ENCODE data around the gene CLIC1.
"Not testable (repeated sequence)": the region's sequence is repeated elsewhere in the genome, so short reads cannot be mapped to it uniquely, and the experiment has no call there.

The CLIC1 gene

DNA sequence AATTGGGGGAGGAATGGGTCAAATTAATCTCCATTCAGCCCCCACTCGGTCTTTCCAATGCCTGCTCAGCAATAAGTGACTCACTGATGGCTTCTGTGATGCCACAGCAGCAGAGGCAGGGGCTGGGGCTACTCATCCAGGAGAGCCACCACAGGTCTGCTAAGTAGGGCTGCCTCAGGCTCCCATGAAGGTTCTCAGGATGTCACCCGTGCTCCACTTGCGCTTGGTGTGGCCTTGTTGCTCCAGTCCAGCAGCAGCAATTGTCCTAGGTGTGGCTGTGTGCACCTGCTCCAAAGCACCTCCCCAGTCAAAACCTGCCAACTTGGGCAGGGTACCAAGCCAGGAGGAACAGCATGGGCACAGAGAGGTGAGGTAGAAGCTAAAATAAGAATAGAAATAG is 14.2 kb downstream of the CLIC1 start:
- DNase-seq (ENCODE audit: low spot score): no peak

GRCh38 chr6:31721351-31722020 is 14.8 kb downstream of the CLIC1 start, which contains the start of gene LY6G6C:
Gene LY6G6C (minus strand): TSS chr6:31721746. CDS start chr6:31721679, 67 bp downstream.
- DNase-seq (ENCODE audit: low spot score): no peak

GRCh38 chr6:31720196-31720770 is 16.0 kb downstream of the CLIC1 start:
- no peak for DNase-seq (ENCODE audit: low spot score)

DNA sequence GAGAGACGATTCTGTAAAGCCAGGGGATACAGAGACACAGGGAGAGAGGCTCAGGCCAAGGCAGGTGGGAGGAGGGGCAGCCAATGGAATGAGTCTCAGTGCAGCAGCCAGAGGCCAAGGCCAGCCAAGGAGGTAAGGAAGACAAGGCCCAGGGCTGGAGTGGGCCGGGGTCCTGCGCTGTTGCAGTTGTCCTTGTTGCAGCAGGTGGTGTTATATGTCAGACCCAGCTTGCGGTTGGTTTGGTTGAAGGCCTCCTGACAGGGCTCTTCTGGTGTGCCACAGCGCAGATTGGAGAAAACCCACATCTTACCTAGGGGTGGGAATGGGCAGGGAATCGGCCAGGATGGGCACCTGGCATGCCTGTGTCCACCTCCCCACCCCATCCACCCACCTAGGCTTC is 17.3 kb downstream of the CLIC1 start:
- no peak for DNase-seq (ENCODE audit: low spot score)

DNA sequence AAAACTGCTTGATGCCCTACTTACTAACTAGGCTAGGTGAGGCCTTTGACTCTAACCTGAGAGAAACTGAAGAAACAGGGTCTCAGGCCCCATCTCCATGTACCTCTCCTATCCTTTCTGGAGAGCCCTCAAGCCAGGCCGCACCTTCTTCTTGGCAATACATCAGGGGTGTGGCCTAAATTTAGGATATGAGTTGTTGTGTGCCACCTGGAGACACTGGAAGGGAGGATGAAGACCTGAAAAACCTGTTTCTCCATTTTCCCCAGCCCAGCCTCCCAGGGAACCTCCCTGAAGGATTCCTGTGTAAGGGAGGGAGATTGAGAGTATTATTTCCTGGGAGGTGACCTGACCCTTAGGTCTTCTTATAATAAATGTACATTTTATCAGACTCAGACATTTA is 18.1 kb downstream of the CLIC1 start:
- no peak for DNase-seq (ENCODE audit: low spot score)

- no peak for DNase-seq (ENCODE audit: low spot score)
Measured at GRCh38 chr6:31717499-31718222, 18.7 kb downstream of the CLIC1 start.

GRCh38 chr6:31715022-31715958 is 21.0 kb downstream of the CLIC1 start, which contains the start of gene LY6G6D:
Gene LY6G6D (plus strand): TSS chr6:31715348. CDS start chr6:31715356, 8 bp downstream.
- no peak for DNase-seq (ENCODE audit: low spot score)

- DNase-seq (ENCODE audit: low spot score): no peak
Measured at GRCh38 chr6:31713991-31714684, 22.2 kb downstream of the CLIC1 start.

DNA sequence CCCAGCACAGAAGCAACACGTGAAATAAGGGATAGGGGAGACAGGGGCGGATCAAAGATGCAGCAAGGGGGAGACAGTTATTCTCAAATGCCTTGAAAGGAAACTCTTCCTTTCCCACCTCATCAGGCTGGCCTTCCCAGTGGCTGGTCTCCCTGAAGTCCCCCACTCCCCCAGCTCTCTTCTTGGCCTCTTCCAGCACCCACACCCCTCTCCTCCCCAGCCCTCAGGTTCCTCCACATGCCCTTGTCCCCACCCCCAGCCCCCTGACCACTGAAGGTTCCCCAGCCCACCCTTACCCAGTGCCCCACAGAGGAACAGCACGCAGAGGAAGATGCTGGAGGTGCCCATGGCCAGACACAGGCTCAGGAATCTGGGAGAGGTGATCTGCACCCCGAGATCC is 22.9 kb downstream of the CLIC1 start:
- no peak for DNase-seq (ENCODE audit: low spot score)

- peak; percentile 47 for DNase-seq (ENCODE audit: low spot score)
Measured at GRCh38 chr6:31712296-31712695, 24.0 kb downstream of the CLIC1 start.

DNA sequence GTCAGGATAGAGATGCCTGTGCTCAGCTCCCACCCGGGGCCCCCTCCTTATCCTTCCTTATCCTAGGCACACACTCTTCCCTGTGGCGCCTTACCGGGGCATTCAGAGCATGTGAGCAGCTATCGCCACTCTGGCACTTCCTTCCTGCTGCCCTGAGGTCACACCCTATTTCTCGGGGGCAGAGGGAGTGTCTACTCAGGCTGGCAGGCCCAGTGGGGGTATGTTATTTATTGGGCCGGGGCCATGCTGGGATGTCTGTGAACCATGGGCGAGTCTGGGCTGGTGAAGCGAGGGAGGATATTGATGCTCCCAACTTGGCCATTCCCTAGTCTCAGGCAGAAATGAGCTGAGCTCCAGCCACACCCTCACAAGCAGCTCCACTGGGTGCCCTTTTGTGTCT is 25.1 kb downstream of the CLIC1 start:
- peak; percentile 65 for DNase-seq (ENCODE audit: low spot score)

DNA sequence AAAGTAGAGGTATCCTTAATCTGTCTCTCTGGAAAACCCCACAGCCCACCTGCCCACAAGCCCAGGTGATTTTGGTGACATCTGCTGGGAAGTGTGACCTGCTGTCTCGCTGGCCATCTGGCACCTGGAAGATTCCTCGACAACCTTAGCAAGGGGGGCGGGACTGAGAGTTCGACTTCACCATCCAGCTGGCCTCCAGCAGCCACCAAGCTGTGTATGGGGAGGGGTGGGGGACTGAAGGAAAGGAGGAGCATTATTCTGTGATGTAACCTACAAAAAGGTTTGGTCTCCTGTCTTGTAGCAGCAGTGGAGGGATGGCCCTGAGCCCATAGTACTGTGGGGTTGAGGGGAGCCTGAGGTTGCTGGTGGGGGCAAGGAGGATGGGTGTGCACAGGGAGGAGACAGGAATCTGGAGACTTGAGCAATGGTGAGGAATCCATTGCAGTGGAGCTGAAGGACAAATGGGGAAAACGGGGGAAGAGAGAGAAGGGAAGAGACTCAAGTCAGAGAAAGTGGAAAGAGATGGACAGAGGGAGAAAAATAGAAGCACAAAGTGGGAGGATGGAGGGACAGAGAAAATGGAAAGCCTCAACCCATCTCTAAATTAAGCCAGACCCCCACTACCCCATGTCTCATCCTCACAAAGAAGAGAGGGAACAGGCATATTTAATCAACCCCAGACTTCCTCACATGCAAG is 25.7 kb downstream of the CLIC1 start:
- DNase-seq (ENCODE audit: low spot score): no peak

GRCh38 chr6:31709157-31709556 is 27.2 kb downstream of the CLIC1 start:
- DNase-seq (ENCODE audit: low spot score): not testable (repeated sequence)

DNA sequence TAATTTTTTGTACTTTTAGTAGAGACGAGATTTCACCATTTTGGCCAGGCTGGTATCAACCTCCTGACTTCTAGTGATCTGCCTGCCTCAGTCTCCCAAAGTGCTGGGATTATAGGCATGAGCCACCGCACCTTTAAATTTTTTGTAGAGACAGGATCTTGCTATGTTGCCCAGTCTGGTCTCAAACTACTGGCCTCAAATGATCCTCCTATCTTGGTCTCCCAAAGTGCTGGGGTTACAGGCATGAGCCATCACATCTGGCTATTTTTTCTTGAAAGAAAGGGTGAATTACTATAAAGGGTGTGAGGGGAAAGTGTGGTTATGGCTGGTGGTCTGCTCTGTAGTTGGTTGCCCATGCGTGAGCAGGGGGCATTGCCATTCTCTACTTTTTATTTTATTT is 28.1 kb downstream of the CLIC1 start:
- DNase-seq (ENCODE audit: low spot score): no peak

DNA sequence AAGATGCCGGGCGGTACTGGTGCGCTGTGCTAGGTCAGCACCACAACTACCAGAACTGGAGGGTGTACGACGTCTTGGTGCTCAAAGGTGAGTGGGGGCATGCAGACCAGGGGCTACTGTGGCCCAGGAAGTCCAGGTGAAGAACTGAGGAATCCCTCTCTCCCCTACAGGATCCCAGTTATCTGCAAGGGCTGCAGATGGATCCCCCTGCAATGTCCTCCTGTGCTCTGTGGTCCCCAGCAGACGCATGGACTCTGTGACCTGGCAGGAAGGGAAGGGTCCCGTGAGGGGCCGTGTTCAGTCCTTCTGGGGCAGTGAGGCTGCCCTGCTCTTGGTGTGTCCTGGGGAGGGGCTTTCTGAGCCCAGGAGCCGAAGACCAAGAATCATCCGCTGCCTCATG is 28.6 kb downstream of the CLIC1 start:
- DNase-seq (ENCODE audit: low spot score): no peak

DNA sequence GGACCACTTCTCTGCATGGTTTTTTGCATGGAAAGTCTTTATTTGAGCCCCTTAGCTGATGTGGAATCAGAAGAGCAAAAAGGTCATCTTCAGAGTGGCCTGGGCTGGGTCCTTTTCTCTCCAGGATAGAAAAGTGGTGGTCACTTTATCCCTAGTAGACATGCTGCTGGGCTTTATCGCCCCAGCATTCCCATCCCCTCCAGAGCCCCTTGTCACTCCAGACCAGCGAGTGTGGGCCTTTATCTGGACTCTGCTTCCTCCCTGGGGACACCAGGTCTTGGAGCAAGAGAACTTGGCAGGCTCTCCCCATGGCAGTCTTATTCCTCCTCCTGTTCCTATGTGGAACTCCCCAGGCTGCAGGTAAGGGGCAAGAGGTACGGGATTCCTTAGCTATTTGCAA is 29.7 kb downstream of the CLIC1 start, which contains the start of gene LY6G6F:
Gene LY6G6F (plus strand): TSS at position 268 of the 400 bp plus-strand sequence. CDS start 41 bp downstream, at position 309.
- no peak for DNase-seq (ENCODE audit: low spot score)

- DNase-seq (ENCODE audit: low spot score): no peak
Measured at GRCh38 chr6:31705931-31706330, 30.4 kb downstream of the CLIC1 start.

GRCh38 chr6:31702819-31703716 is 33.3 kb downstream of the CLIC1 start, which contains the start of gene ABHD16A:
Gene ABHD16A (minus strand): TSS chr6:31703324. CDS start chr6:31703281, 43 bp downstream.
- peak; percentile 98 for DNase-seq (ENCODE audit: low spot score)

GRCh38 chr6:31702405-31702818 is 33.9 kb downstream of the CLIC1 start:
- no peak for DNase-seq (ENCODE audit: low spot score)

Data from hematopoietic multipotent progenitor cell treated with erythropoietin and hydrocortisone succinate and interleukin-3 and kit ligand, for 15 days (in vitro differentiated cells).